Parietal lobe (tissue), 1 donor: ENCODE results near the gene SLC4A11. TPM values are rescaled to one million over a fixed set of nuclear protein-coding genes. Genes with fewer than 3 reads are reported as not detected.

Experiments used
- total RNA-seq: library from RNA; depleted of rRNA; stranded (reverse); fragments of >200 nt; gene quantifications from one replicate; pipeline ENCODE4 v1.2.3, GENCODE V29; 2014

SLC4A11 gene
- total RNA-seq = not detected

DNA sequence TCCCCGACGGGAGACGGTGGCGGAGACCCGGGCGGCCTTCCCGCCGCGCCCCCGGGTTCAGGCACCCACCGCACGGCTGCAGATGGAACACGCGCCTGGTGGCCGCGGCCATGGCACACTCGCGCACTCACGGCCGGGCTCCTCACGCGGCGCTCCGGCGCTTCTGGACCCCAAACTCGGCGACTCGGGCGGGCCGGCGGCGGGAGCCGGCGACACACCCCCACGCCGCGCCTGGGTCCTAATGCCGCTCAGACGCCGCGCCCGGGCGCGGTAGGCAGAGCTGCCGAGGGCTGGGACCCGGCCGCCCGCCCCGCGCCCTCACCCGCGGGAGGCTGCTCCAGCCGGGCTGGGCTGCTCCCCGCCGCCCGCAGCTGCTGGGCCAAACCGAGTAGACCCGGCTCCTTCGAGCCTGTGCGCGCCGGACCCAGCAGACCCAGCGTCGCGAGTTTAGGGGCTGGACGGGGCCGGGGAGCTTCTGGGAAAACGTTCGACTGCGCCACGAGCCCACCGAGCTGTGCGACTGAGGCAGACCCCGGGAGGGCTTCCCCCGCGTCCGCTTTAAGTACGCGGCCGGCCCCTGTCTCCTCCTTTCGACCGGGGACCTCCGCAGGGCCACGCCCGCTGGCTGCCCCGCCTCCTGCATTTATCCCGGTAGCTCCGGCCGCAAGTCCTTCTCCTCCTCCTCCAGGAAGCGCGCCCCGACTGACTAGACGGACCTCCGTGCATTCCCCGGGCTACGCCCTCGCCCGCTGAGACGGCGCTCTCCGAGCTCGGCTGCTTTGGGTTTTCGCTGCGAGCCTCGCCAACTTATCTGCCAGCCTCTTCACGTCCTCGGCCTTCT, at the start of gene SLC4A11:
Gene SLC4A11, minus strand, starts transcription at position 165 of the 841 bp plus-strand sequence. Its CDS starts 53 bp downstream, at position 112.

DNA sequence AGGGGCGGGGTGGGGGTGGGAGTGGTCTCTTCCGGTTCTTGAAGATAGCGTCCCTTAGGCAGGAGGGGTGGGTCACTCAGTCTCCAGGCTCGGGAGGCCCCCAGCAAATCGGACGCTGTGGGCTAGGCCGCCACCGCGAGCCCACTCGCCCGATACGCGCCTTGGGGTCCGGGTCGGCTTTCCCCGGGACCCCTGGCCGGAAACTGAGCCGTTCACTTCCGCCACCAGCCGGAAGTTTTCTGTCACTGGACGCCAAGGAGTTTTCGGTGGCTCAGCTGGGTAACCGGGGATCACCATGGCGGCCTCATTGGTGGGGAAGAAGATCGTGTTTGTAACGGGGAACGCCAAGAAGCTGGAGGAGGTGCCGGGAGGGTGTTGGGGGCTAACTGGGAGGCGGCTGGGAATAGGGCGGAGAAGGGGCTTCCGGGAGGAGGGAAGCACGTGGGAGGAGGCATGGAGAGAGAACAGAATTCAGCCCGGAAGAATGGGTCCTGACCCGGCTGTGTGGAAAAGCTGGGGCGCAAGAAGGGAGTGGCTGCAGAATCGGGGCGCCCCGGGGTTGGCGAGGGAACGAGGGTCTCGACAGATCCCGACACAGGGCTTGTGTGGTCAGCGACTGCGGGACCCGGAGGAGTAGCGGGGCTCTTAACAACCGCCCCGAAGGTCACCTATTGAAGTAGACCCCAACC, 29.6 kb downstream of the SLC4A11 start, which contains the start of gene ITPA:
Gene ITPA, plus strand, starts transcription at position 242 of the 689 bp plus-strand sequence. Its CDS starts 54 bp downstream, at position 296.

DNA sequence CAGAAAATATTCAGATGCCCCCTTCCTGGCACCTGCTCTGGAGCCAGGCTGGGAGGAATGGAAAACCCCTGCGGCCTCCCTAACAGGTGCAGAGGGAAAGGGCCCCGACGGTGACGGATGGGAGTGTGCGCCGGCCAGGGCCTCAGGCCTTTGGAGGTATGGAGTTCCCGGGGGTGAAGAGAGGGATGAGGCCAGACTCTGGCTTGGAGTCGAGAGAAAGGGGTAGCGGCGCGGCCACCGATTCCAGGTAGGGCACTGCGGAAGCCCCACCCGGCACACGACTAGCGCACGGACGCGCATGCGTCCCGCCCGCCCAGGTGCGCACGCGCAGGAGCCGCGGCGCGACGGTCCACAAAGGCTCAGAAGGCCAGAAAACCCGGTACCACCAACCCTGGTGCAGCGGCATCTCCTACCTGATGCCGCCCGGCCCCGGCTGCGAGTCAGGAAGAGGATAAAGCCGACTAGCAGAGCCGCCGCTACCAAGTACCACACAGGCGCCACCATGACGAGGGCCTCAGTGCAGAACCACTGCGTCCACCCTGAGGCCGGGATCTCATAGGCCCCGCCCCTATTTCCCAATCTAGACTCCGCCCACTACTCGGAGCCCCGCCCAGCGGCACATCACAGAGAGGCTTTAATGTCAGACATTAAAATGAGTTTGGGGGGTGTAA, 34.7 kb downstream of the SLC4A11 start, which contains the start of gene DDRGK1:
Gene DDRGK1, minus strand, starts transcription at position 559 of the 671 bp plus-strand sequence. Its CDS starts 55 bp downstream, at position 504.

Other genes starting within 250 kb of the SLC4A11 start
- 2.2 TPM for gene GNRH2, start 195.6 kb downstream of the SLC4A11 start, total RNA-seq
- gene MRPS26, start 193.1 kb downstream of the SLC4A11 start, total RNA-seq = 27.5 TPM
- not detected for gene OXT, start 167.6 kb downstream of the SLC4A11 start, total RNA-seq
- gene AVP, start 154.5 kb downstream of the SLC4A11 start, total RNA-seq = not detected
- gene FASTKD5, start 79.3 kb downstream of the SLC4A11 start, total RNA-seq = 22.8 TPM
- 4.7 TPM for gene UBOX5, start 79.3 kb downstream of the SLC4A11 start, total RNA-seq
- gene LZTS3, start 65.6 kb downstream of the SLC4A11 start, total RNA-seq = 18.8 TPM
- 40.4 TPM for gene DDRGK1, start 34.5 kb downstream of the SLC4A11 start, total RNA-seq
- 31.0 TPM for gene ITPA, start 29.7 kb downstream of the SLC4A11 start, total RNA-seq
- 70.7 TPM for gene DNAAF9, start 168.5 kb upstream of the SLC4A11 start, total RNA-seq
- 76.1 TPM for gene ATRN, start 231.8 kb upstream of the SLC4A11 start, total RNA-seq